H9 (cell line): Measurements from ENCODE around the gene S100B. TPM values are rescaled to one million over a fixed set of nuclear protein-coding genes. Genes with fewer than 3 reads are reported as not detected.

ENCODE experiments used
- DNase-seq: peaks from one replicate; pipeline ENCODE4 v3.0.0-alpha.2; 2017
- H2AFZ ChIP-seq: one replicate; pipeline ENCODE4 v1.6.1; 2013; ENCODE audit warnings: mild to moderate bottlenecking, low read length, control low read depth, moderate library complexity
- H2AK5ac ChIP-seq: 2 replicates; pipeline ENCODE4 v1.6.1; 2013; ENCODE audit warnings: low read length, control low read depth, mixed read lengths; ENCODE audit not compliant: insufficient read length
- H2BK120ac ChIP-seq: one replicate; pipeline ENCODE4 v1.6.1; 2013; ENCODE audit warnings: low read depth, mild to moderate bottlenecking, low read length, control low read depth, inconsistent platforms; ENCODE audit not compliant: poor library complexity, severe bottlenecking
- H2BK12ac ChIP-seq: 2 replicates; pipeline ENCODE4 v1.6.1; 2013; ENCODE audit warnings: low read length, control low read depth, mixed read lengths, low read depth; ENCODE audit not compliant: insufficient read length
- H2BK15ac ChIP-seq: 2 replicates; pipeline ENCODE4 v1.6.1; 2013; ENCODE audit warnings: low read depth, low read length, control low read depth
- H2BK20ac ChIP-seq: one replicate; pipeline ENCODE4 v1.6.1; 2013; ENCODE audit warnings: low read depth, mild to moderate bottlenecking, low read length, control low read depth, inconsistent platforms; ENCODE audit not compliant: poor library complexity, severe bottlenecking
- H2BK5ac ChIP-seq: 2 replicates; pipeline ENCODE4 v1.6.1; 2013; ENCODE audit warnings: low read length, control low read depth, mixed read lengths; ENCODE audit not compliant: insufficient read length
- H3K14ac ChIP-seq: 2 replicates; pipeline ENCODE4 v1.6.1; 2013; ENCODE audit warnings: low read length, control low read depth; ENCODE audit not compliant: insufficient read depth
- H3K18ac ChIP-seq: 2 replicates; pipeline ENCODE4 v1.6.1; 2013; ENCODE audit warnings: low read depth, mild to moderate bottlenecking, mixed read lengths, low read length, control low read depth; ENCODE audit not compliant: insufficient read length
- H3K23ac ChIP-seq: 2 replicates; pipeline ENCODE4 v1.6.1; 2013; ENCODE audit warnings: low read length, control low read depth, mixed read lengths, low read depth; ENCODE audit not compliant: insufficient read length
- H3K23me2 ChIP-seq: 2 replicates; pipeline ENCODE4 v1.6.1; 2013; ENCODE audit warnings: low read depth, mild to moderate bottlenecking, mixed read lengths, low read length, control low read depth; ENCODE audit not compliant: insufficient read length, poor library complexity, severe bottlenecking
- H3K27ac ChIP-seq: 2 replicates; pipeline ENCODE4 v1.5.1; 2013; ENCODE audit warnings: low read length, control low read depth, mixed read lengths, low read depth; ENCODE audit not compliant: insufficient read length
- H3K27me3 ChIP-seq: 2 replicates; pipeline ENCODE4 v1.6.1; 2013; ENCODE audit warnings: low read length, control low read depth, inconsistent platforms; ENCODE audit not compliant: insufficient read depth
- H3K4ac ChIP-seq: 2 replicates; pipeline ENCODE4 v1.6.1; 2013; ENCODE audit warnings: low read depth, mild to moderate bottlenecking, control low read depth, inconsistent platforms, low read length, moderate library complexity
- H3K4me1 ChIP-seq: 2 replicates; pipeline ENCODE4 v1.6.1; 2013; ENCODE audit warnings: low read length, control low read depth, inconsistent platforms; ENCODE audit not compliant: insufficient read depth
- H3K4me2 ChIP-seq: 2 replicates; pipeline ENCODE4 v1.6.1; 2013; ENCODE audit warnings: low read length, control low read depth, mixed read lengths; ENCODE audit not compliant: insufficient read length, insufficient read depth
- H3K56ac ChIP-seq: 2 replicates; pipeline ENCODE4 v1.6.1; 2013; ENCODE audit warnings: low read depth, mild to moderate bottlenecking, mixed read lengths, low read length, control low read depth; ENCODE audit not compliant: insufficient read length
- H3K79me1 ChIP-seq: 2 replicates; pipeline ENCODE4 v1.6.1; 2013; ENCODE audit warnings: low read depth, mild to moderate bottlenecking, moderate library complexity, low read length, control low read depth, inconsistent platforms; ENCODE audit not compliant: insufficient read depth, poor library complexity, severe bottlenecking
- H3K79me2 ChIP-seq: 2 replicates; pipeline ENCODE4 v1.6.1; 2013; ENCODE audit warnings: low read length, control low read depth, inconsistent platforms; ENCODE audit not compliant: insufficient read depth
- H3K9ac ChIP-seq: 2 replicates; pipeline ENCODE4 v1.6.1; 2013; ENCODE audit warnings: low read length, control low read depth, mixed read lengths; ENCODE audit not compliant: insufficient read length; ENCODE audit errors: extremely low read depth
- H3K9me3 ChIP-seq: one replicate; pipeline ENCODE4 v1.6.1; 2013; ENCODE audit warnings: low read depth, low read length, inconsistent platforms; ENCODE audit not compliant: control insufficient read depth
- H3T11ph ChIP-seq: one replicate; pipeline ENCODE4 v1.6.1; 2013; ENCODE audit warnings: mild to moderate bottlenecking, low read length, control low read depth, inconsistent platforms
- H4K20me1 ChIP-seq: one replicate; pipeline ENCODE4 v1.6.1; 2013; ENCODE audit not compliant: control insufficient read depth, insufficient read length, insufficient read depth
- H4K5ac ChIP-seq: 2 replicates; pipeline ENCODE4 v1.6.1; 2013; ENCODE audit warnings: low read depth, mild to moderate bottlenecking, mixed read lengths, low read length, control low read depth; ENCODE audit not compliant: insufficient read length
- H4K8ac ChIP-seq: replicated peaks from 2 replicates; pipeline ENCODE4 v1.6.1; 2013; ENCODE audit warnings: low read length, control low read depth, mixed read lengths, low read depth; ENCODE audit not compliant: insufficient read length
- H4K91ac ChIP-seq: 2 replicates; pipeline ENCODE4 v1.6.1; 2013; ENCODE audit warnings: low read depth, mild to moderate bottlenecking, moderate library complexity, mixed read lengths, low read length, control low read depth; ENCODE audit not compliant: insufficient read length
- H3K27ac Mint-ChIP-seq, 3 experiments: 2 replicates in 2 of 3; 3 replicates in 1 of 3; pipeline ENCODE4 v1.8.0; 2020 to 2021; ENCODE audit warnings: mixed read lengths in 3 of 3, mild to moderate bottlenecking in 1 of 3, moderate library complexity in 1 of 3
- H3K27me3 Mint-ChIP-seq: 2 replicates; pipeline ENCODE4 v1.8.0; 2021; ENCODE audit warnings: low read depth, mild to moderate bottlenecking, moderate library complexity, mixed read lengths
- H3K36me3 Mint-ChIP-seq, 3 experiments: 2 replicates in 2 of 3; 3 replicates in 1 of 3; pipeline ENCODE4 v1.8.0; 2020 to 2021; ENCODE audit warnings: low read depth in 3 of 3, mixed read lengths in 3 of 3; ENCODE audit not compliant: insufficient read depth in 1 of 3
- H3K4me1 Mint-ChIP-seq, 2 experiments: 2 replicates each; pipeline ENCODE4 v1.8.0; 2020; ENCODE audit warnings: mixed read lengths in 2 of 2
- H3K4me3 Mint-ChIP-seq, 2 experiments: 2 replicates in 1 of 2; 3 replicates in 1 of 2; pipeline ENCODE4 v1.8.0; 2020 to 2021; ENCODE audit warnings: mild to moderate bottlenecking in 2 of 2, mixed read lengths in 2 of 2, moderate library complexity in 1 of 2
- H3K9me3 Mint-ChIP-seq, 2 experiments: 2 replicates in 1 of 2; 3 replicates in 1 of 2; pipeline ENCODE4 v1.8.0; 2020; ENCODE audit warnings: mild to moderate bottlenecking in 2 of 2, mixed read lengths in 2 of 2, moderate library complexity in 1 of 2
- CTCF ChIP-seq: fragments of 200-600 bp; sonication (generic); conservative IDR thresholded peaks from 3 replicates; pipeline ENCODE4 v1.8.0; 2021; ENCODE audit warnings: antibody characterized with exemption, mild to moderate bottlenecking
- WGBS: extraction: QIAGEN DNeasy Blood & Tissue Kit; methylation state at CpG from one replicate; pipeline ENCODE4 v1.1.7; 2013; ENCODE audit warnings: missing lambda C conversion rate, low lambda C conversion rate, mixed read lengths; ENCODE audit not compliant: insufficient read length; ENCODE audit errors: extremely low coverage; 5-methylcytosine and 5-hydroxymethylcytosine counted together
- total RNA-seq: library from RNA; stranded (reverse); gene quantifications from 2 replicates; pipeline ENCODE4 v1.2.1, GENCODE V29; 2021

S100B gene
- total RNA-seq, 1 experiment from 2014 or later = 0.26 TPM

GRCh38 chr21:46621457-46622182, 16.7 kb upstream of the S100B start:
- no peak overlapping the region for H3K23ac ChIP-seq
- no peak overlapping the region for H3T11ph ChIP-seq
- no peak overlapping the region for H3K14ac ChIP-seq
- no peak overlapping the region for H2BK20ac ChIP-seq
- TF ChIP-seq CTCF = no peak
- H3K36me3 Mint-ChIP-seq = peaks cover 6 to 16% (median 11%) of the 10 kb centered on the region in 3 experiments
- no peak overlapping the region for H4K5ac ChIP-seq
- H3K4me3 Mint-ChIP-seq = no peak overlapping the region
- H3K23me2 ChIP-seq = no peaks in the 10 kb centered on the region
- no peak overlapping the region for H2AFZ ChIP-seq
- H3K79me1 ChIP-seq = no peaks in the 10 kb centered on the region
- H3K27me3 ChIP-seq = no peaks in the 10 kb centered on the region
- no peak overlapping the region for H3K56ac ChIP-seq
- peaks cover 4% of the 10 kb centered on the region for H3K27me3 Mint-ChIP-seq
- no peak for DNase-seq
- no peak overlapping the region for H2AK5ac ChIP-seq
- H3K4me1 ChIP-seq = no peaks in the 10 kb centered on the region
- H4K91ac ChIP-seq = no peak overlapping the region
- H2BK12ac ChIP-seq = no peak overlapping the region
- no peak overlapping the region for H3K9ac ChIP-seq
- no peak overlapping the region for H2BK5ac ChIP-seq
- no peak overlapping the region for H3K27ac ChIP-seq
- H3K9me3 ChIP-seq = peaks cover 7% of the 10 kb centered on the region
- H3K4me1 Mint-ChIP-seq = peaks cover 23 to 24% of the 10 kb centered on the region in 2 experiments
- H3K27ac Mint-ChIP-seq = peak overlapping the region in 2 of 3 experiments; percentile 15 to 43; a peak in 1 of 7 replicates
- H2BK120ac ChIP-seq = no peak overlapping the region
- no peaks in the 10 kb centered on the region for H3K79me2 ChIP-seq
- H4K20me1 ChIP-seq = no peaks in the 10 kb centered on the region
- H2BK15ac ChIP-seq = no peak overlapping the region
- no peak overlapping the region for H3K18ac ChIP-seq
- no peak overlapping the region for H4K8ac ChIP-seq
- H3K4ac ChIP-seq = no peak overlapping the region
- peaks cover 16% of the 10 kb centered on the region in 2 experiments for H3K9me3 Mint-ChIP-seq
- no CpG with 5 or more reads among the region's 9 CpGs for WGBS
- no peak overlapping the region for H3K4me2 ChIP-seq
